Panc1 (cell line): ENCODE measurements around the gene SHB. TPM values are rescaled to one million over a fixed set of nuclear protein-coding genes. Genes with fewer than 3 reads are reported as not detected.

Source experiments
- ATAC-seq: fragments of 200-7000 bp; cut with Tn5 transposase; 2 replicates; pipeline ENCODE4 v1.9.1; 2020; ENCODE audit warnings: mild to moderate bottlenecking, moderate library complexity
- BruUV-seq: library from RNA; stranded (reverse); fragments of 400-500 nt; replicated peaks from 2 replicates; lab custom pipeline; 2021; lab: Mats Ljungman, UMichigan
- CTCF ChIA-PET: fragments of 300-600 bp; sonication (Branson Sonifier 250); formaldehyde crosslinking; loops from one replicate; lab custom pipeline; 2022; ENCODE audit warnings: antibody characterized with exemption; lab: Charles Lee
- POLR2A ChIA-PET: fragments of 300-600 bp; sonication (Branson Sonifier 250); formaldehyde crosslinking; loops from one replicate; lab custom pipeline; 2022; ENCODE audit warnings: antibody characterized with exemption; lab: Charles Lee
- DNase-seq: peaks from one replicate; pipeline ENCODE4 v3.0.0-alpha.2; 2010; ENCODE audit warnings: low read depth, low spot score
- H3K27ac ChIP-seq: 2 replicates; pipeline ENCODE4 v1.5.1; 2011; ENCODE audit warnings: mild to moderate bottlenecking, low read length, inconsistent platforms
- H3K27me3 ChIP-seq: fragments of 200-500 bp; sonication (Bioruptor generic); 2 replicates; pipeline ENCODE4 v1.6.0; 2014; ENCODE audit warnings: low read length, inconsistent platforms; ENCODE audit not compliant: control insufficient read depth, insufficient read depth
- H3K36me3 ChIP-seq: fragments of 200-500 bp; sonication (Bioruptor generic); 2 replicates; pipeline ENCODE4 v1.5.1; 2014; ENCODE audit warnings: inconsistent platforms, mild to moderate bottlenecking, low read length, moderate library complexity; ENCODE audit not compliant: control insufficient read depth, insufficient read depth
- H3K4me1 ChIP-seq: 2 replicates; pipeline ENCODE4 v1.5.1; 2011; ENCODE audit warnings: inconsistent platforms, mild to moderate bottlenecking, low read length, moderate library complexity; ENCODE audit not compliant: control insufficient read depth, insufficient read depth
- H3K4me3 ChIP-seq, 2 experiments: 2 replicates each; pipeline ENCODE4 v1.5.1; 2011 to 2012; ENCODE audit warnings: low read depth in 2 of 2, low read length in 2 of 2, mild to moderate bottlenecking in 2 of 2, inconsistent platforms in 1 of 2, moderate library complexity in 1 of 2
- H3K9me3 ChIP-seq: fragments of 200-500 bp; sonication (Bioruptor generic); 2 replicates; pipeline ENCODE4 v1.5.1; 2014; ENCODE audit warnings: low read depth, mild to moderate bottlenecking, inconsistent platforms, low read length, moderate library complexity; ENCODE audit not compliant: control insufficient read depth, insufficient read depth
- CTCF ChIP-seq: fragments of 450-650 bp; IDR thresholded peaks from 2 replicates; pipeline ENCODE4 v1.5.1; 2017; ENCODE audit warnings: mild to moderate bottlenecking
- POLR2AphosphoS5 ChIP-seq: IDR thresholded peaks from 2 replicates; pipeline ENCODE4 v1.6.1; 2012; ENCODE audit warnings: mild to moderate bottlenecking, low read depth, low read length, moderate library complexity
- REST ChIP-seq, 2 experiments: IDR thresholded peaks; 2 replicates each; pipeline ENCODE4 v1.6.1; 2011 to 2012; ENCODE audit warnings: low read depth in 2 of 2, control low read depth in 1 of 2, low read length in 1 of 2, mild to moderate bottlenecking in 1 of 2, moderate library complexity in 1 of 2; ENCODE audit not compliant: insufficient read depth in 1 of 2
- SIN3A ChIP-seq: IDR thresholded peaks from 2 replicates; pipeline ENCODE4 v1.6.1; 2012; ENCODE audit warnings: low read depth, mild to moderate bottlenecking, low read length, moderate library complexity, borderline replicate concordance; ENCODE audit not compliant: insufficient read depth
- TCF7L2 ChIP-seq: IDR thresholded peaks from 2 replicates; pipeline ENCODE4 v1.6.1; 2011; ENCODE audit warnings: mild to moderate bottlenecking, low read depth, low read length, inconsistent platforms
- in situ Hi-C: cut with HindIII; loops from 2 replicates; pipeline ENCODE4 v1.10.0; 2016; ENCODE audit warnings: low sequenced_read_pairs, low pct_unique_long_range_greater_than_20kb
- intact Hi-C: fragments of 100-400 bp; cut with micrococcal nuclease; formaldehyde crosslinking; loops from one replicate; pipeline ENCODE4 v1.10.0; 2022; ENCODE audit not compliant: unreplicated experiment
- total RNA-seq: library from RNA; stranded (reverse); gene quantifications from one replicate; pipeline ENCODE4 v1.2.1, GENCODE V29; 2021; ENCODE audit not compliant: unreplicated experiment

The SHB gene
- total RNA-seq, 1 experiment from 2014 or later: 59.9 TPM

DNA sequence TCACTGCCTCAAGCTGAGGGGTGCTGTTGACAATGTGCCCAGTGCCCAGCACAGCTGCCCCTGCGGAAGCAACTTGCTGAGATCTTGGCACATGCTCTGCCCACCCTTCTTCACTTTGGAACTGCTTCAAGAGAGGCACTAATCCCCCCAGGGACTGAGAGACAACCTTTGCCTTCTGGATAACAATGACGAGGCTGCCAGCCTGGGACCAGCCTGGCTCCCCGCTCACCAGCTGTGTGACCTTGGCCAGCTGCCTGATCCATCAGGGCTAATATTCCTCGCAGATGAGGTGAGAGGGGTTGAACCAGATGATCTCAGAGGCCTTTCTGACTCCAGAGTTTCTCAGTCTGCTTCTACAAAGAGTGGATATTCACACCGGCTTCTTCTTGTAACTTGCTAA lies 81.0 kb downstream of the SHB start:
- no peak for TF ChIP-seq REST (IDR thresholded peaks at IDR 0.05; ENCODE audit: insufficient read depth in 1 of 2, low read depth in 2 of 2, low read length in 1 of 2)
- TF ChIP-seq SIN3A: no peak
- no peak for TF ChIP-seq POLR2AphosphoS5
- no peak for TF ChIP-seq TCF7L2
- TF ChIP-seq CTCF: no peak
- intact Hi-C loops (no loop called here), in situ Hi-C loops (no loop called here)
- DNase-seq: no peak
- Histone ChIP-seq H3K27me3 (no peaks in the 10 kb centered on the region), H3K36me3 (no peaks in the 10 kb centered on the region; the same call in 1 of the 2 replicates), H3K4me3 (no peak overlapping the region), H3K4me1 (peaks cover 23% of the 10 kb centered on the region), H3K9me3 (no peaks in the 10 kb centered on the region), H3K27ac (no peak overlapping the region)
- no TSS peak for BruUV-seq
- CTCF ChIA-PET: no interaction called here
- POLR2A ChIA-PET: no interaction called here
- no peak for ATAC-seq

DNA sequence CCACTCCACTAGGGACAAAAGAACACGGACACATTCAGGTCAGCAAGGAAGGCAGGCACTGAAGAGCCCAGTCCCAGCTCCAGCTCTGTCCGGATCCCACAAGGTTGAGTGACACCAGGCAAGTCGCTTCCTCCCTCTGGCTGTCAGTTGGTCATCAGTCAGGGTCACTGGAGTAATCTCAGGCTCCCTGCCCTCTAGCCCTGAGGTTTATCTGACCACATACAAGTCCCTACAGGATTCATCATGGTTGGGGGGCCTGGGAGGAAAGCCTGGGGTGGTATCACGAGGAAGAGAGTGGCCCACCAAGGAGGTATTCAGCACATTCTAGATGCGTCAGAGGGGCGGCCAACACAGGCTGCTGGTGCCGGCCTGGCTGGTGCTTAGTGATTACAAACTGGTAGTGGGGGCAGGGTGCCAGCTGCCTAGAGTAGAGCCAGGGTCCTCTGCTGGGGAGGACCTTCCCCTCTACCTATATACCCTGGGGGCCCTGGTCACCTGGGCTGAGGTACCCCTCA lies 81.5 kb downstream of the SHB start:
- Histone ChIP-seq H3K9me3 (no peaks in the 10 kb centered on the region), H3K27ac (no peak overlapping the region; the same call in 1 of the 2 replicates), H3K4me1 (peaks cover 23% of the 10 kb centered on the region), H3K27me3 (no peaks in the 10 kb centered on the region), H3K36me3 (no peaks in the 10 kb centered on the region; the same call in 1 of the 2 replicates), H3K4me3 (no peak overlapping the region)
- ATAC-seq: peak; percentile 35; the same call in 1 of the 2 replicates
- POLR2A ChIA-PET: no interaction called here
- no peak for TF ChIP-seq TCF7L2
- TF ChIP-seq REST (IDR thresholded peaks at IDR 0.05; ENCODE audit: insufficient read depth in 1 of 2, low read depth in 2 of 2, low read length in 1 of 2): no peak
- no peak for TF ChIP-seq CTCF
- no peak for TF ChIP-seq POLR2AphosphoS5
- TF ChIP-seq SIN3A: no peak
- CTCF ChIA-PET: no interaction called here
- in situ Hi-C loops (no loop called here), intact Hi-C loops (no loop called here)
- BruUV-seq: no TSS peak
- DNase-seq: no peak
